NCI-H345 (cell line): ENCODE data around the gene ALK.
"Not testable (repeated sequence)": the region's sequence is repeated elsewhere in the genome, so short reads cannot be mapped to it uniquely, and the experiment has no call there.

ENCODE experiments used
- DNase-seq: peaks from one replicate; lab custom pipeline; 2025; lab: John Stamatoyannopoulos, UW

ALK gene

GRCh38 chr2:29245742-29246382 is 675.5 kb downstream of the ALK start:
- DNase-seq, result no peak

GRCh38 chr2:29245035-29245741 is 676.2 kb downstream of the ALK start:
- DNase-seq, result not testable (repeated sequence)

- DNase-seq, result no peak
Measured at GRCh38 chr2:29242621-29243375, 678.6 kb downstream of the ALK start.

GRCh38 chr2:29241955-29242565 is 679.3 kb downstream of the ALK start:
- no peak for DNase-seq

- no peak for DNase-seq
Measured at GRCh38 chr2:29241341-29241740, 680.0 kb downstream of the ALK start.

- DNase-seq, result no peak
Measured at GRCh38 chr2:29240601-29241000, 680.8 kb downstream of the ALK start.

GRCh38 chr2:29239209-29239960 is 682.0 kb downstream of the ALK start:
- no peak for DNase-seq

- peak; percentile 18 for DNase-seq
Measured at GRCh38 chr2:29238497-29238896, 682.9 kb downstream of the ALK start.

- DNase-seq, result no peak
Measured at GRCh38 chr2:29236074-29236473, 685.3 kb downstream of the ALK start.

- DNase-seq, result no peak
Measured at GRCh38 chr2:29235411-29235810, 686.0 kb downstream of the ALK start.

- DNase-seq, result peak; percentile 56
Measured at GRCh38 chr2:29233428-29233827, 688.0 kb downstream of the ALK start.

- no peak for DNase-seq
Measured at GRCh38 chr2:29232041-29232440, 689.3 kb downstream of the ALK start.

GRCh38 chr2:29229640-29230039 is 691.7 kb downstream of the ALK start:
- DNase-seq, result no peak

GRCh38 chr2:29228947-29229346 is 692.4 kb downstream of the ALK start:
- no peak for DNase-seq

- no peak for DNase-seq
Measured at GRCh38 chr2:29227935-29228675, 693.3 kb downstream of the ALK start.

- no peak for DNase-seq
Measured at GRCh38 chr2:29226808-29227207, 694.6 kb downstream of the ALK start.

GRCh38 chr2:29226375-29226774 is 695.0 kb downstream of the ALK start:
- no peak for DNase-seq

- no peak for DNase-seq
Measured at GRCh38 chr2:29225814-29226213, 695.6 kb downstream of the ALK start.

GRCh38 chr2:29224693-29225551 is 696.5 kb downstream of the ALK start:
- DNase-seq, result no peak
